Chondrocyte (in vitro differentiated cells): ENCODE results near the gene APMAP. TPM values are rescaled to one million over a fixed set of nuclear protein-coding genes. Genes with fewer than 3 reads are reported as not detected.

Experiments used
- DNase-seq: peaks from one replicate; pipeline ENCODE4 v3.0.0; 2021; ENCODE audit warnings: mixed read lengths, low spot score
- H3K27ac Mint-ChIP-seq: one replicate; pipeline ENCODE4 v1.8.0; 2021; ENCODE audit warnings: mild to moderate bottlenecking, moderate library complexity, mixed read lengths; ENCODE audit not compliant: unreplicated experiment
- H3K27me3 Mint-ChIP-seq: 2 replicates; pipeline ENCODE4 v1.8.0; 2021; ENCODE audit warnings: low read depth, mixed read lengths
- H3K36me3 Mint-ChIP-seq: 2 replicates; pipeline ENCODE4 v1.8.0; 2021; ENCODE audit warnings: low read depth, mixed read lengths
- H3K4me1 Mint-ChIP-seq: 2 replicates; pipeline ENCODE4 v1.8.0; 2021; ENCODE audit warnings: low read depth, mild to moderate bottlenecking, mixed read lengths
- H3K4me3 Mint-ChIP-seq: one replicate; pipeline ENCODE4 v1.8.0; 2021; ENCODE audit warnings: mild to moderate bottlenecking, moderate library complexity, mixed read lengths; ENCODE audit not compliant: unreplicated experiment
- H3K9me3 Mint-ChIP-seq: 2 replicates; pipeline ENCODE4 v1.8.0; 2021; ENCODE audit warnings: low read depth, mixed read lengths
- total RNA-seq: library from RNA; stranded (reverse); gene quantifications from 3 replicates; pipeline ENCODE4 v1.2.1, GENCODE V29; 2021
- TF ChIP-seq, protein P1 (sequence below): fragments of 200-600 bp; sonication (generic); IDR thresholded peaks from 2 replicates; pipeline ENCODE4 v1.5.0; 2021; ENCODE audit warnings: antibody characterized with exemption, mild to moderate bottlenecking, moderate library complexity

Gene APMAP
- total RNA-seq, 1 donor from 2014 or later: 82.2 TPM

DNA sequence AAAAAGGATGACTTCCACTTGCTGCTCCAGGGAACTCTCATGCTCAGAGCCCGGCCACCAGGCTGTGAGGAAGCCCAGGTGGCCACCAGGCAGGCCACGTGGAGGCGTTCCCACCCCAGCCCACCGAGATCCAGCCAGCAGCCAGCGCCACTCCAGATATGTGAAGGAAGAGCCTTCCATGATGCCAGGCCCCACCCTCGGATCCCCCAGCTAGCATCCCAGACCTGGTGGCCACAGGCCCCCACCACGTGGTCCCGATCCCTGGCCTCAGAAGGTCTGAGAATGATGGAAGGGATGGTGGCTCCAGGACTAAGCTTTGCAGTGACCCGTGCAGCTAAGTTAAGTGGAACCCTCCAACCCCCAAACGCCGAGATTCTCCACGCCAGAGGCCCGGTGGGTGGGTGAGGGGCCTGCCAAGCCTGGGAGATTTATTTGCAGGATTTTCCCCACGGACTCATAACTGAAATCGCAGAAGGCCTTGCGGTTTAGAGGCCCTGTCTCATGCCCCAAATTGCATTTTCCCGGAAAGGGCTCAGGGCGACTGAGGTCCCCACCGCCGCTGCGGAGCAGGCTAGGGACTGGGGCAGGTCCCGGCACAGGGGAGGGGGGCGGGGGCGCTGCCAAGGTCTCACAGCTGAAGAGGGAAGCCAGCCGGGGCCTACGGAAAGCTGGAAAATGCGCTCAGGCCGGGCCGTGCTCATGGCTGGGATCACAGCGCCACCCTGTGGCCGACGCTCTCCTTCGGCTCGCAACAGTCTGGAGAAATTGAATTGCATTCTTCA, 74.6 kb downstream of the APMAP start:
- TF ChIP-seq, protein P1, sequence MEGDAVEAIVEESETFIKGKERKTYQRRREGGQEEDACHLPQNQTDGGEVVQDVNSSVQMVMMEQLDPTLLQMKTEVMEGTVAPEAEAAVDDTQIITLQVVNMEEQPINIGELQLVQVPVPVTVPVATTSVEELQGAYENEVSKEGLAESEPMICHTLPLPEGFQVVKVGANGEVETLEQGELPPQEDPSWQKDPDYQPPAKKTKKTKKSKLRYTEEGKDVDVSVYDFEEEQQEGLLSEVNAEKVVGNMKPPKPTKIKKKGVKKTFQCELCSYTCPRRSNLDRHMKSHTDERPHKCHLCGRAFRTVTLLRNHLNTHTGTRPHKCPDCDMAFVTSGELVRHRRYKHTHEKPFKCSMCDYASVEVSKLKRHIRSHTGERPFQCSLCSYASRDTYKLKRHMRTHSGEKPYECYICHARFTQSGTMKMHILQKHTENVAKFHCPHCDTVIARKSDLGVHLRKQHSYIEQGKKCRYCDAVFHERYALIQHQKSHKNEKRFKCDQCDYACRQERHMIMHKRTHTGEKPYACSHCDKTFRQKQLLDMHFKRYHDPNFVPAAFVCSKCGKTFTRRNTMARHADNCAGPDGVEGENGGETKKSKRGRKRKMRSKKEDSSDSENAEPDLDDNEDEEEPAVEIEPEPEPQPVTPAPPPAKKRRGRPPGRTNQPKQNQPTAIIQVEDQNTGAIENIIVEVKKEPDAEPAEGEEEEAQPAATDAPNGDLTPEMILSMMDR: peak; percentile 97
- no peak for DNase-seq
- H3K4me3 Mint-ChIP-seq: no peak overlapping the region
- peaks cover 6% of the 10 kb centered on the region for H3K9me3 Mint-ChIP-seq
- no peak overlapping the region for H3K27ac Mint-ChIP-seq
- peaks cover 18% of the 10 kb centered on the region for H3K4me1 Mint-ChIP-seq
- peaks cover 11% of the 10 kb centered on the region for H3K27me3 Mint-ChIP-seq
- peaks cover 1% of the 10 kb centered on the region for H3K36me3 Mint-ChIP-seq

DNA sequence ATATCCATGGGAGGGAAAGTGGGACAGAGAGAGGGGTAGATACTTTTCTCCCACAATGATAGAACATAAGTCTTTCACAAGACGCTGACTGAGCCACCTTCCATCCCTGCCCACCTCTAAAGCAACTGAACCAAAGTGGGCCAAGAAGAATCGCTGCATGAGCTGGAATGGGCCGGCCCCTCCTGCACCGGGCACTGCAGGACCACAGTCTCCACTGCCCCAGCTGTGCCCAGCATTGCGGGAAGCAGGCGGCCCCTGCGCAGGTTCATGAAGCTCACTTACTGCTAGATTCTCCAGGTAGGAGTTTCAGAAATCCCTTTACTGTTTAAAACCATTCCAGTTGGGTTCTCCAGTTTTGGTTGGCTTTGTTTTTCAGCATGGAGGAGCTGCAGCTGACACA, 75.5 kb downstream of the APMAP start:
- H3K4me1 Mint-ChIP-seq: peaks cover 18% of the 10 kb centered on the region
- H3K27me3 Mint-ChIP-seq: peaks cover 14% of the 10 kb centered on the region
- peaks cover 1% of the 10 kb centered on the region for H3K36me3 Mint-ChIP-seq
- no peak overlapping the region for H3K4me3 Mint-ChIP-seq
- H3K9me3 Mint-ChIP-seq: peaks cover 6% of the 10 kb centered on the region
- no peak for DNase-seq
- no peak overlapping the region for H3K27ac Mint-ChIP-seq
- TF ChIP-seq, protein P1: no peak

DNA sequence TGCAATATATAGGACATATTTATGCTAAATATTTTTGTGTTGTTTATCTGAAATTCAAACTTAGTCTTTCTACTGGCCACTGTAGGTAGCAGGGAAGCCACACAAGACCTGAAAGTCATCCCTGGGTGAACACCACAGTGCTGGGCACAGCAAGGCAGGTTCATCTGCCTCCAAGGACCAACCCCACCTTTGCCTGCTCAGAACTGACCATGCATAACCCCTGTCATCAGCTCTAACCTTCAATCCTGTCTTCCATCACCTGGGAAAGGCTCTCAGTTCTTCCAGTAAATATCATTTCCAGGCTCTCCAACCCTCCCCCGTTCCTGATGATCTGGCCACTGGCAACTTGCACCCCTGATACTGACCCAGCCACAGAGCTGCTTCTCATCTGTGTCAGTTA, 76.1 kb downstream of the APMAP start:
- no peak overlapping the region for H3K4me3 Mint-ChIP-seq
- TF ChIP-seq, protein P1: no peak
- peaks cover 18% of the 10 kb centered on the region for H3K4me1 Mint-ChIP-seq
- H3K27ac Mint-ChIP-seq: no peak overlapping the region
- peaks cover 18% of the 10 kb centered on the region for H3K27me3 Mint-ChIP-seq
- peaks cover 3% of the 10 kb centered on the region for H3K9me3 Mint-ChIP-seq
- DNase-seq: no peak
- H3K36me3 Mint-ChIP-seq: peaks cover 1% of the 10 kb centered on the region

DNA sequence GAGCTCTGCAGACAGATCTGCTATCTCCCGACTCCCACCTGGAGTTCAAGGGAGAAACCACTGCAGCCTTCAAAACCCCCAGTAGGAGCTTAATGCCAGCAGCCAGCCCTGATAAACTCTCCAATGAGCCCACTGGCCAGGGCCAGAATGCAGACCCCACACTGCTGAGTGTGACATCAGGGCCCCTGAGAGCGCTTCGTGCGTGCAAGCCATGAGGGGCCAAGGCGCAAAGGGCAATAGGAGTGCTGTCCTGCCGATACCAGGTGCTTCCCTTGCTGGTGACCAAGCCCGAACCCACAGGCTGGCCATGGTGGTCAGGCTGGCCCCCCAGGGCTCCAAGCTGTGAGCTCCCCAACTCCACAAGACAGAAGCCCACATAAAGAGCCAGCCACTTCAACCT, 76.7 kb downstream of the APMAP start:
- TF ChIP-seq, protein P1: no peak
- Mint-ChIP-seq H3K36me3 (no peaks in the 10 kb centered on the region), H3K27ac (no peak overlapping the region), H3K27me3 (peaks cover 21% of the 10 kb centered on the region), H3K4me1 (peaks cover 16% of the 10 kb centered on the region), H3K9me3 (no peaks in the 10 kb centered on the region), H3K4me3 (no peak overlapping the region)
- no peak for DNase-seq

GRCh38 chr20:24915440-24915839, 77.1 kb downstream of the APMAP start:
- TF ChIP-seq, protein P1: no peak
- peaks cover 12% of the 10 kb centered on the region for H3K4me1 Mint-ChIP-seq
- H3K27me3 Mint-ChIP-seq: peaks cover 23% of the 10 kb centered on the region
- H3K4me3 Mint-ChIP-seq: no peak overlapping the region
- H3K27ac Mint-ChIP-seq: no peak overlapping the region
- no peak for DNase-seq
- no peaks in the 10 kb centered on the region for H3K9me3 Mint-ChIP-seq
- no peaks in the 10 kb centered on the region for H3K36me3 Mint-ChIP-seq
